GM23338 (cell line): ENCODE measurements around the gene MYLK. TPM values are rescaled to one million over a fixed set of nuclear protein-coding genes. Genes with fewer than 3 reads are reported as not detected.

Source experiments
- ATAC-seq: fragments of 200-7000 bp; cut with Tn5 transposase; 3 replicates; pipeline ENCODE4 v1.9.1; 2020
- DNase-seq: peaks from one replicate; pipeline ENCODE4 v3.0.0-alpha.2; 2015; ENCODE audit warnings: low spot score
- H2AFZ ChIP-seq: fragments of 200-600 bp; sonication (generic); 2 replicates; pipeline ENCODE4 v1.8.0; 2016; ENCODE audit warnings: antibody characterized with exemption, mild to moderate bottlenecking, moderate library complexity
- H3F3A ChIP-seq: fragments of 200-600 bp; sonication (generic); replicated peaks from 2 replicates; pipeline ENCODE4 v1.8.0; 2017; ENCODE audit warnings: antibody characterized with exemption, mixed run types, low read depth
- H3K27ac ChIP-seq: fragments of 200-600 bp; sonication (generic); 2 replicates; pipeline ENCODE4 v1.6.1; 2016; ENCODE audit warnings: low read depth
- H3K27me3 ChIP-seq: fragments of 200-600 bp; sonication (generic); 2 replicates; pipeline ENCODE4 v1.8.0; 2016; ENCODE audit warnings: mild to moderate bottlenecking, mixed run types, moderate library complexity; ENCODE audit not compliant: insufficient read depth
- H3K36me3 ChIP-seq: fragments of 200-600 bp; sonication (generic); 2 replicates; pipeline ENCODE4 v1.8.0; 2016; ENCODE audit warnings: mild to moderate bottlenecking; ENCODE audit not compliant: insufficient read depth
- H3K4me1 ChIP-seq: fragments of 200-600 bp; sonication (generic); 2 replicates; pipeline ENCODE4 v1.8.0; 2016; ENCODE audit warnings: mild to moderate bottlenecking, moderate library complexity; ENCODE audit not compliant: insufficient read depth
- H3K4me2 ChIP-seq: fragments of 200-600 bp; sonication (generic); 2 replicates; pipeline ENCODE4 v1.7.1; 2017; ENCODE audit warnings: mixed run types
- H3K4me3 ChIP-seq: fragments of 200-600 bp; sonication (generic); 2 replicates; pipeline ENCODE4 v1.6.1; 2016; ENCODE audit warnings: mixed run types
- H3K79me2 ChIP-seq: fragments of 200-600 bp; sonication (generic); replicated peaks from 2 replicates; pipeline ENCODE4 v1.8.0; 2017; ENCODE audit warnings: mild to moderate bottlenecking; ENCODE audit not compliant: insufficient read depth
- H3K9me2 ChIP-seq: fragments of 200-600 bp; sonication (generic); 2 replicates; pipeline ENCODE4 v1.8.0; 2017; ENCODE audit not compliant: insufficient read depth
- H4K20me1 ChIP-seq: fragments of 200-600 bp; sonication (generic); replicated peaks from 2 replicates; pipeline ENCODE4 v1.8.0; 2017; ENCODE audit warnings: mild to moderate bottlenecking; ENCODE audit not compliant: insufficient read depth
- H3K27ac Mint-ChIP-seq: 2 replicates; pipeline ENCODE4 v1.8.0; 2020; ENCODE audit warnings: inconsistent platforms, mild to moderate bottlenecking, moderate library complexity, mixed read lengths
- H3K27me3 Mint-ChIP-seq: 3 replicates; pipeline ENCODE4 v1.8.0; 2022; ENCODE audit warnings: low read depth, mild to moderate bottlenecking, moderate library complexity, mixed read lengths, inconsistent platforms; ENCODE audit not compliant: insufficient read depth, poor library complexity
- H3K36me3 Mint-ChIP-seq: 3 replicates; pipeline ENCODE4 v1.8.0; 2021; ENCODE audit warnings: low read depth, mild to moderate bottlenecking, inconsistent platforms, moderate library complexity, mixed read lengths
- H3K4me1 Mint-ChIP-seq: 3 replicates; pipeline ENCODE4 v1.8.0; 2020; ENCODE audit warnings: mild to moderate bottlenecking, inconsistent platforms, mixed read lengths
- H3K4me3 Mint-ChIP-seq: 3 replicates; pipeline ENCODE4 v1.8.0; 2021; ENCODE audit warnings: moderate library complexity, mild to moderate bottlenecking, inconsistent platforms, mixed read lengths
- H3K9me3 Mint-ChIP-seq: 3 replicates; pipeline ENCODE4 v1.8.0; 2020; ENCODE audit warnings: moderate library complexity, mild to moderate bottlenecking, inconsistent platforms, mixed read lengths
- CREB1 ChIP-seq: fragments of 250-450 bp; sonication (Bioruptor Pico); IDR thresholded peaks from 2 replicates; pipeline ENCODE4 v1.5.0; 2020; ENCODE audit warnings: low read depth, mild to moderate bottlenecking, moderate library complexity
- ETS1 ChIP-seq: IDR thresholded peaks from 2 replicates; pipeline ENCODE4 v1.6.1; 2016; ENCODE audit warnings: antibody characterized with exemption
- EZH2 ChIP-seq: fragments of 200-600 bp; sonication (generic); IDR thresholded peaks from one replicate; pipeline ENCODE4 v1.8.0; 2017; ENCODE audit warnings: antibody characterized with exemption, mild to moderate bottlenecking, low read depth; ENCODE audit not compliant: unreplicated experiment
- EZH2phosphoT487 ChIP-seq: fragments of 200-600 bp; sonication (generic); IDR thresholded peaks from one replicate; pipeline ENCODE4 v1.8.1; 2018; ENCODE audit warnings: antibody characterized with exemption; ENCODE audit not compliant: unreplicated experiment
- JUNB ChIP-seq: IDR thresholded peaks from one replicate; pipeline ENCODE4 v1.6.1; 2016; ENCODE audit warnings: antibody characterized with exemption; ENCODE audit not compliant: unreplicated experiment
- NANOG ChIP-seq: IDR thresholded peaks from 2 replicates; pipeline ENCODE4 v1.6.1; 2016; ENCODE audit warnings: antibody characterized with exemption, borderline replicate concordance
- REST ChIP-seq: IDR thresholded peaks from one replicate; pipeline ENCODE4 v1.6.1; 2018; ENCODE audit warnings: antibody characterized with exemption; ENCODE audit not compliant: unreplicated experiment
- STAT1 ChIP-seq: IDR thresholded peaks from one replicate; pipeline ENCODE4 v1.6.1; 2016; ENCODE audit warnings: antibody characterized with exemption; ENCODE audit not compliant: unreplicated experiment
- ZNF331 ChIP-seq: fragments of 250-450 bp; sonication (Bioruptor Pico); IDR thresholded peaks from 2 replicates; pipeline ENCODE4 v1.5.0; 2020; ENCODE audit warnings: low read depth, mild to moderate bottlenecking, moderate library complexity
- ZNF462 ChIP-seq: fragments of 250-450 bp; sonication (Bioruptor Pico); IDR thresholded peaks from 2 replicates; pipeline ENCODE4 v1.5.0; 2020; ENCODE audit warnings: mild to moderate bottlenecking, moderate library complexity
- polyA plus RNA-seq: library from polyadenylated mRNA; unstranded; fragments of >200 nt; fragmentation: Nextera tagmentation; extraction: Ambion mirVana; gene quantifications from 2 replicates; pipeline ENCODE4 v1.2.1, GENCODE V29; 2016
- total RNA-seq: library from RNA; depleted of rRNA; stranded (reverse); fragments of >200 nt; shearing (Covaris generic); gene quantifications from 2 replicates; pipeline ENCODE4 v1.2.3, GENCODE V29; 2014

MYLK gene
- total and polyA plus RNA-seq, 2 experiments from 2014 or later, result 11.5 to 17.9 TPM

GRCh38 chr3:123798550-123798949 lies 85.6 kb downstream of the MYLK start:
- Histone ChIP-seq H3K27me3 (no peaks in the 10 kb centered on the region), H3K9me2 (no peaks in the 10 kb centered on the region), H3K4me1 (no peaks in the 10 kb centered on the region), H3K36me3 (no peaks in the 10 kb centered on the region), H3K4me2 (no peak overlapping the region), H3K79me2 (no peaks in the 10 kb centered on the region), H3K27ac (no peak overlapping the region), H2AFZ (no peak overlapping the region), H4K20me1 (no peaks in the 10 kb centered on the region; the same call in none of the 2 replicates), H3K4me3 (no peak overlapping the region), H3F3A (no peaks in the 10 kb centered on the region)
- ATAC-seq (no peak), DNase-seq (no peak)
- no peaks in the 10 kb centered on the region for H3K9me3 Mint-ChIP-seq
- no peak for TF ChIP-seq EZH2
- TF ChIP-seq ZNF331 (CRISPR knock-in tag), result no peak
- no peak for TF ChIP-seq STAT1
- TF ChIP-seq ETS1, result no peak
- H3K4me3 Mint-ChIP-seq, result no peak overlapping the region
- H3K27ac Mint-ChIP-seq, result no peak overlapping the region
- no peaks in the 10 kb centered on the region for H3K36me3 Mint-ChIP-seq
- peaks cover 6% of the 10 kb centered on the region for H3K4me1 Mint-ChIP-seq
- H3K27me3 Mint-ChIP-seq, result peaks cover 2% of the 10 kb centered on the region

GRCh38 chr3:123795471-123796251 lies 88.5 kb downstream of the MYLK start:
- Mint-ChIP-seq H3K27me3 (no peaks in the 10 kb centered on the region), H3K36me3 (no peaks in the 10 kb centered on the region; the same call in 2 of the 3 replicates), H3K27ac (no peak overlapping the region), H3K4me1 (peaks cover 6% of the 10 kb centered on the region), H3K4me3 (no peak overlapping the region), H3K9me3 (no peaks in the 10 kb centered on the region)
- Histone ChIP-seq H3K9me2 (peaks cover 4% of the 10 kb centered on the region; the same call in 1 of the 2 replicates), H3K27ac (no peak overlapping the region), H3K4me3 (no peak overlapping the region), H2AFZ (no peak overlapping the region), H3K4me1 (no peaks in the 10 kb centered on the region), H3K4me2 (no peak overlapping the region), H3K27me3 (no peaks in the 10 kb centered on the region), H4K20me1 (no peaks in the 10 kb centered on the region; the same call in none of the 2 replicates), H3F3A (no peaks in the 10 kb centered on the region), H3K79me2 (no peaks in the 10 kb centered on the region), H3K36me3 (no peaks in the 10 kb centered on the region)
- DNase-seq (no peak), ATAC-seq (no peak)
- TF ChIP-seq CREB1 (CRISPR knock-in tag) (no peak), STAT1 (no peak), JUNB (no peak), ZNF462 (CRISPR knock-in tag) (no peak), NANOG (no peak), EZH2phosphoT487 (no peak), REST (no peak), EZH2 (no peak), ZNF331 (CRISPR knock-in tag) (no peak)
